Activated naive CD4-positive, alpha-beta T cell treated with Interleukin-2 at 50 U/mL for 16 hours (primary cell): Measurements from ENCODE around the gene BOLA3.
"Not testable (repeated sequence)": the region's sequence is repeated elsewhere in the genome, so short reads cannot be mapped to it uniquely, and the experiment has no call there.

ENCODE experiments used
- DNase-seq: peaks from one replicate; pipeline ENCODE4 v3.0.0-alpha.2; 2020

Gene BOLA3

GRCh38 chr2:74101574-74102300 lies 46.0 kb downstream of the BOLA3 start:
- no peak for DNase-seq

DNA sequence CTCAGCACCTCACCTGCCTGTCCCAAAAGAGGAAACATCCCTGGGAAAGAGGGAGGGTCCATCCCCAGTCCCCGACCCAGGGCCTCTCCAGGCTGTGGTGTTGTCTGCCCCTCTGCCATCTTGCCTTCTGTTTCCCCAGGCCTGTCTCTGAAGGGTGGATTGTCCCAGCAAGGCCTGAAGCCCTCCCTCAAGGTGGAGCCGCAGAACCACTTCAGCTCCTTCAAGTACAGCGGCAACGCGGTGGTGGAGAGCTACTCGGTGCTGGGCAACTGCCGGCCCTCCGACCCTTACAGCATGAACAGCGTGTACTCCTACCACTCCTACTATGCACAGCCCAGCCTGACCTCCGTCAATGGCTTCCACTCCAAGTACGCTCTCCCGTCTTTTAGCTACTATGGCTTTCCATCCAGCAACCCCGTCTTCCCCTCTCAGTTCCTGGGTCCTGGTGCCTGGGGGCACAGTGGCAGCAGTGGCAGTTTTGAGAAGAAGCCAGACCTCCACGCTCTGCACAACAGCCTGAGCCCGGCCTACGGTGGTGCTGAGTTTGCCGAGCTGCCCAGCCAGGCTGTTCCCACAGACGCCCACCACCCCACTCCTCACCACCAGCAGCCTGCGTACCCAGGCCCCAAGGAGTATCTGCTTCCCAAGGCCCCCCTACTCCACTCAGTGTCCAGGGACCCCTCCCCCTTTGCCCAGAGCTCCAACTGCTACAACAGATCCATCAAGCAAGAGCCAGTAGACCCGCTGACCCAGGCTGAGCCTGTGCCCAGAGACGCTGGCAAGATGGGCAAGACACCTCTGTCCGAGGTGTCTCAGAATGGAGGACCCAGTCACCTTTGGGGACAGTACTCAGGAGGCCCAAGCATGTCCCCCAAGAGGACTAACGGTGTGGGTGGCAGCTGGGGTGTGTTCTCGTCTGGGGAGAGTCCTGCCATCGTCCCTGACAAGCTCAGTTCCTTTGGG lies 47.2 kb downstream of the BOLA3 start:
- no peak for DNase-seq

DNA sequence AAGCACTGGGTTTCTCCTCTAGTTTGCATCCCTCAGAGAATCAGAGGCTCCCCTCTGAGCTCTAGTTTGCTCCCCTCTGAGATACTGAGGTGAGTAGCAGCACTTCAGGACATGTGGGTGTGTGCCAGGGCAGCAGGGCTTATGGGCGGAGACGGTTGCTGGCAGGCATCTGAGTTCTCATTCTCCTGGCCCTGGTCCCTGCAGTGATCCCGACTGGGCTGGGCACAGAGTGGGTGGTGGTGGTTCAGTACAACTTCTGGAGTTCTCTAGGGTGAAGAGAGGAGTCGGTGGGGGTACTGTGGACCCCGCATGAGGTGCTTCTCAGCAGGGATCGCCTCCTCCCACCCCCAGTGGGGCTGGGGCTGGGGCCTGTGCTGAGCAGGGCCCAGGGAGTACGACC lies 47.9 kb downstream of the BOLA3 start:
- no peak for DNase-seq

DNA sequence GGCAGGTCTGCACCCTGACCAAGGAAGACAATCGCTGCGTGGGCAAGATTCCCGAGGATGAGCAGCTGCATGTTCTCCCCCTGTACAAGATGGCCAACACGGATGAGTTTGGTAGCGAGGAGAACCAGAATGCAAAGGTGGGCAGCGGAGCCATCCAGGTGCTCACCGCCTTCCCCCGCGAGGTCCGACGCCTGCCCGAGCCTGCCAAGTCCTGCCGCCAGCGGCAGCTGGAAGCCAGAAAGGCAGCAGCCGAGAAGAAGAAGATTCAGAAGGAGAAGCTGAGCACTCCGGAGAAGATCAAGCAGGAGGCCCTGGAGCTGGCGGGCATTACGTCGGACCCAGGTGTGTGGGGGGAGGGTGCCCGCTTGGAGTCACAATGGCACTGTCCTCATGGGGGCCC lies 48.4 kb downstream of the BOLA3 start:
- no peak for DNase-seq

DNA sequence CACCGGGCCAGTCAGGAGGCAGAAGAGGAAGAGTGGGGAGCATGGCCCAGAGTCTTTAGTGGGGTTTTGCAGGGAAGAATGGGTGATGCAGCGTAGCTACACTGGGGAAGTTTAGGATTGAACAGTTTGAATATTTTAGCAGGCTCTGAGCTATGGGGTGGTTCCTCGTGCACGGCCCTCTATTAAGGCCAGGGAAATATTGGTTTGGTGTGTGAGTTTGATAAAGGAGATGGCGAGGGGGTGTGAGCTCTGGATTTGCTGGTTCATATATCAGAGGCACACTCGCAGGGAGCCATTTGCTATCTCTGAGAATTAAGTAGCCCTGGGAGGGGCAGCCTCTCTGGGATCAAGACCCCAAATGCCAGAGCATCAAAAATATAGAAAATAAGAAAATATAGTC lies 50.1 kb downstream of the BOLA3 start:
- DNase-seq: no peak

- no peak for DNase-seq
Observed at GRCh38 chr2:74096052-74096451, 51.7 kb downstream of the BOLA3 start.

GRCh38 chr2:74095632-74096031 lies 52.1 kb downstream of the BOLA3 start:
- DNase-seq: no peak

DNA sequence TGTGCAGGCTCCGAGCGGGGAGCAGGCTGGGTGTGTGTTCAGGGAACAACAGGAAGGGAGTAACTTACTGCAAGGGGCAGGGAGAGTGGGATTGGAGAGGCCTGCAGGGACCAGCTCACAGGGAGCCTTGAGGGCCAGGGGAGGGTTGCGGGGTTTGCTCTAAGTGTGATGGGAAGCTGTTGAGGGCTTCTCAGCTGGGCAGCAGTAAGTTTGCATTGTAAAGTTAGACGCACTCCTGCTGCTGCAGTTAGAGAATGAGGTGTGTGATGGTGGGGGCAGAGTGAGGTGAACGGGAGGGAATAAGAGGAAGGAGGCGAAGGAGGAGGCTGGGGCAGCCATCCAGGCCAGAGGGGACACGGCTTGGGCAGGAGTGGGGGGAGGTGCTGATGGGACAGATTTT lies 53.4 kb downstream of the BOLA3 start:
- no peak for DNase-seq

GRCh38 chr2:74093840-74094239 lies 53.9 kb downstream of the BOLA3 start:
- no peak for DNase-seq

DNA sequence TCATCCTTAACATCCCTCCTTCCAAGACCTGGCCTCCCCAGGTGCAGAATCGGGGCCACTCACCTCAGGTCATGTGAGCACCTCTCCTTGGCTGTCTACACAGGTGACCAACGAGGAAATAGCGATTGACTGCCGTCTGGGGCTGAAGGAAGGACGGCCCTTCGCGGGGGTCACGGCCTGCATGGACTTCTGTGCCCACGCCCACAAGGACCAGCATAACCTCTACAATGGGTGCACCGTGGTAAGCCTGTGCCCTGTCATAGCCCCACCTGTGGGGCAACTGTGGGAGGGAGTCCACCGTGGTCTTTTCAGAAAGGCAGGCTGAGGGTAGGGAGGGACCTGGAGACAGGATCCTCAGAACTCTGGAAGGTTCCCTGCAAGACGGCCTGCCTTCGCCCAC lies 54.3 kb downstream of the BOLA3 start:
- DNase-seq: no peak

GRCh38 chr2:74092275-74092674 lies 55.4 kb downstream of the BOLA3 start:
- no peak for DNase-seq

DNA sequence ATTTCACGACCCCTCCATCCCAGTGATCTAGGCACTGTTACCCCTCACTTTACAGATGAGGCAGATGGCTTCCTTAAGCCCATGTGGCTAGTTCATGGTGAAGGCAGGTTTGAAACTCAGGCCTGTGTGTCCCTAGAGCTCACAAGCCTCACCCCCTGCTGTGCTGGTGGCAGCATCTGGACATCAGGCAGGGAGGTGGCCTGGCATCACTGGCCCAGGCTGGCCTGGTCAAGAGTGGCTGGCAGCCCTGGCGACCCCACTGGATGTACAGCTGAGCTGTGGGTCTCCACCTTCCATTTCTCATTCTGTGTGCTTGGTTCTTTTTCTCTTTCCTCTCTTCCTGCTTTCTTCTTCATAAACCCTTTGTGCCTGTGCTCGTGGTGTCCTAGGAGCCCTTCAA lies 56.3 kb downstream of the BOLA3 start:
- DNase-seq: no peak

GRCh38 chr2:74089816-74090745 lies 57.6 kb downstream of the BOLA3 start:
- no peak for DNase-seq

DNA sequence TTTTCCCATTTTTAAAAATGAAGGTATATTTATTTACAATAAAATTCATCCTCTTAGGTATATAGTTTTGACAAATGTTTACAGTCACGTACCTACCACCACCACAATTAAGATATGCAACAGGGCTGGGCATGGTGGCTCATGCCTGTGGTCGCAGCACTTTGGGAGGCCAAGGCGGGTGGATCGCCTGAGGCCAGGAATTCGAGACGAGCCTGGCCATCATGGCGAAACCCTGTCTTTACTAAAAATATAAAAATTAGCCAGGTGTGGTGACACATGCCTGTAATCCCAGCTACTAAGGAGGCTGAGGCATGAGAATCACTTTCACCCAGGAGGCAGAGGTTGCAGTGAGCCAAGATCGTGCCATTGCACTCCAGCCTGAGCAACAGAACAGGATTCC lies 59.0 kb downstream of the BOLA3 start:
- not testable (repeated sequence) for DNase-seq

GRCh38 chr2:74087696-74088095 lies 60.0 kb downstream of the BOLA3 start:
- DNase-seq: no peak

DNA sequence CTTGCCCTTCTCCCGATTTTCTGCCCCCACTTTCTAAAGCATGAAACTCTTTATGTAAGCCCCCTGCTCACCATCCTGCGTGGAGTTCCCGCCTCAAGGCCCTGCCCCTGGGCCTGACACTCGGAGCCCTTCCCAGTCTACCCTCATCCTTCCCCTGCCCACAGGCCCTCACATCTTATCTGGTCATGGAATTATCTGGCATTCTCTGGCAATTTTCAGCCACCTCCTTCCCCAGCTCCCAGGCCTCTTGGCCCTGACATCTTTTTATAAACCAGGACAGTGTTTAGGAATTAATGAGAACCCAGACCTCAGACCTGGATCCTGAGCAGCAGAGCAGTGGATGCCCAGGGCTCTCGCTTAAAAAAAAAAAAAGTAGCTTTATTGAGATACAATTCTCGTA lies 61.7 kb downstream of the BOLA3 start:
- DNase-seq: no peak
